Panc1 (cell line): ENCODE data around the gene C10orf143.

Source experiments
- POLR2AphosphoS5 ChIP-seq: IDR thresholded peaks from 2 replicates; pipeline ENCODE4 v1.6.1; 2012; ENCODE audit warnings: mild to moderate bottlenecking, low read depth, low read length, moderate library complexity
- SIN3A ChIP-seq: IDR thresholded peaks from 2 replicates; pipeline ENCODE4 v1.6.1; 2012; ENCODE audit warnings: low read depth, mild to moderate bottlenecking, low read length, moderate library complexity, borderline replicate concordance; ENCODE audit not compliant: insufficient read depth
- TCF7L2 ChIP-seq: IDR thresholded peaks from 2 replicates; pipeline ENCODE4 v1.6.1; 2011; ENCODE audit warnings: mild to moderate bottlenecking, low read depth, low read length, inconsistent platforms
- TF ChIP-seq, protein P1 (sequence below): fragments of 450-650 bp; IDR thresholded peaks from 2 replicates; pipeline ENCODE4 v1.5.1; 2017; ENCODE audit warnings: mild to moderate bottlenecking
- TF ChIP-seq, protein P2 (sequence below), 2 experiments: IDR thresholded peaks; 2 replicates each; pipeline ENCODE4 v1.6.1; 2011 to 2012; ENCODE audit warnings: low read depth in 2 of 2, control low read depth in 1 of 2, low read length in 1 of 2, mild to moderate bottlenecking in 1 of 2, moderate library complexity in 1 of 2; ENCODE audit not compliant: insufficient read depth in 1 of 2

GRCh38 chr10:130079614-130080460 is 30.8 kb downstream of the C10orf143 start:
- TF ChIP-seq, protein P1, sequence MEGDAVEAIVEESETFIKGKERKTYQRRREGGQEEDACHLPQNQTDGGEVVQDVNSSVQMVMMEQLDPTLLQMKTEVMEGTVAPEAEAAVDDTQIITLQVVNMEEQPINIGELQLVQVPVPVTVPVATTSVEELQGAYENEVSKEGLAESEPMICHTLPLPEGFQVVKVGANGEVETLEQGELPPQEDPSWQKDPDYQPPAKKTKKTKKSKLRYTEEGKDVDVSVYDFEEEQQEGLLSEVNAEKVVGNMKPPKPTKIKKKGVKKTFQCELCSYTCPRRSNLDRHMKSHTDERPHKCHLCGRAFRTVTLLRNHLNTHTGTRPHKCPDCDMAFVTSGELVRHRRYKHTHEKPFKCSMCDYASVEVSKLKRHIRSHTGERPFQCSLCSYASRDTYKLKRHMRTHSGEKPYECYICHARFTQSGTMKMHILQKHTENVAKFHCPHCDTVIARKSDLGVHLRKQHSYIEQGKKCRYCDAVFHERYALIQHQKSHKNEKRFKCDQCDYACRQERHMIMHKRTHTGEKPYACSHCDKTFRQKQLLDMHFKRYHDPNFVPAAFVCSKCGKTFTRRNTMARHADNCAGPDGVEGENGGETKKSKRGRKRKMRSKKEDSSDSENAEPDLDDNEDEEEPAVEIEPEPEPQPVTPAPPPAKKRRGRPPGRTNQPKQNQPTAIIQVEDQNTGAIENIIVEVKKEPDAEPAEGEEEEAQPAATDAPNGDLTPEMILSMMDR, result no peak
- TF ChIP-seq POLR2AphosphoS5 (no peak), TCF7L2 (no peak), SIN3A (no peak)
- TF ChIP-seq, protein P2, sequence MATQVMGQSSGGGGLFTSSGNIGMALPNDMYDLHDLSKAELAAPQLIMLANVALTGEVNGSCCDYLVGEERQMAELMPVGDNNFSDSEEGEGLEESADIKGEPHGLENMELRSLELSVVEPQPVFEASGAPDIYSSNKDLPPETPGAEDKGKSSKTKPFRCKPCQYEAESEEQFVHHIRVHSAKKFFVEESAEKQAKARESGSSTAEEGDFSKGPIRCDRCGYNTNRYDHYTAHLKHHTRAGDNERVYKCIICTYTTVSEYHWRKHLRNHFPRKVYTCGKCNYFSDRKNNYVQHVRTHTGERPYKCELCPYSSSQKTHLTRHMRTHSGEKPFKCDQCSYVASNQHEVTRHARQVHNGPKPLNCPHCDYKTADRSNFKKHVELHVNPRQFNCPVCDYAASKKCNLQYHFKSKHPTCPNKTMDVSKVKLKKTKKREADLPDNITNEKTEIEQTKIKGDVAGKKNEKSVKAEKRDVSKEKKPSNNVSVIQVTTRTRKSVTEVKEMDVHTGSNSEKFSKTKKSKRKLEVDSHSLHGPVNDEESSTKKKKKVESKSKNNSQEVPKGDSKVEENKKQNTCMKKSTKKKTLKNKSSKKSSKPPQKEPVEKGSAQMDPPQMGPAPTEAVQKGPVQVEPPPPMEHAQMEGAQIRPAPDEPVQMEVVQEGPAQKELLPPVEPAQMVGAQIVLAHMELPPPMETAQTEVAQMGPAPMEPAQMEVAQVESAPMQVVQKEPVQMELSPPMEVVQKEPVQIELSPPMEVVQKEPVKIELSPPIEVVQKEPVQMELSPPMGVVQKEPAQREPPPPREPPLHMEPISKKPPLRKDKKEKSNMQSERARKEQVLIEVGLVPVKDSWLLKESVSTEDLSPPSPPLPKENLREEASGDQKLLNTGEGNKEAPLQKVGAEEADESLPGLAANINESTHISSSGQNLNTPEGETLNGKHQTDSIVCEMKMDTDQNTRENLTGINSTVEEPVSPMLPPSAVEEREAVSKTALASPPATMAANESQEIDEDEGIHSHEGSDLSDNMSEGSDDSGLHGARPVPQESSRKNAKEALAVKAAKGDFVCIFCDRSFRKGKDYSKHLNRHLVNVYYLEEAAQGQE (IDR thresholded peaks at IDR 0.05; ENCODE audit: insufficient read depth in 1 of 2, low read depth in 2 of 2, low read length in 1 of 2), result no peak
